ENCODE measurements around the gene DYRK2. TPM values are rescaled to one million over a fixed set of nuclear protein-coding genes. Genes with fewer than 3 reads are reported as not detected.

Gene DYRK2
- total RNA-seq, 1 donor = 125 TPM

DNA sequence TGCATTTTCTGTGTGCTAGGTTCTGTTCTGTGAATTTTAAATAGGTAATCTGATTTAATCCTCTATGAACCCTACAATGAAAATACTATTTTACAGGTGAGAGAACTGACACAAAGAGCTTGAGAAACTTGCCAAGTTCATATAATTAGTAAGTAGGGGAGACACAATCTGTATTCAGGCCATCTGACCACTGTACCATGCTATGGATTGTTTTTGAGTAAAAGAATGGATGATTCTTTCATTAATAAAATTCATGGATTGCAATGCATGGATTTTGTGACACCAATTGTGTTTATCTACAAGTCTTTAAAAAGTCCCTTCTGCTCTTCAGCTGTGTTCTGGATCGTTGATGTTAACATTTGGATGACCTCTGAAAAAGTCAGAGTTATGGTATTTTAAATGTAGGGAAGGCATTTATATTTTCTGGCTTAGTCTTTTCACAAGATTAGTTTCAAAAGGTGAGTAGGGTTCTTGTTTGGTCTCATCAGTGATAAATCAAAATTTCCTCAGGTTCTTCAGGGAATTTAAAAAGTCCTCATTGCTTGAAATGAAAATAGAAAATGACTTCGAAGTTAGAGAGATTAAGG, 15.4 kb upstream of the DYRK2 start:
- Histone ChIP-seq H3K4me1 (ENCODE audit: insufficient read depth, low read length) (peaks cover 46% of the 10 kb centered on the region), H3K4me3 (ENCODE audit: low read length) (no peak overlapping the region), H3K27me3 (ENCODE audit: insufficient read depth, low read length) (no peaks in the 10 kb centered on the region), H3K9me3 (ENCODE audit: low read depth, low read length) (no peaks in the 10 kb centered on the region)

DNA sequence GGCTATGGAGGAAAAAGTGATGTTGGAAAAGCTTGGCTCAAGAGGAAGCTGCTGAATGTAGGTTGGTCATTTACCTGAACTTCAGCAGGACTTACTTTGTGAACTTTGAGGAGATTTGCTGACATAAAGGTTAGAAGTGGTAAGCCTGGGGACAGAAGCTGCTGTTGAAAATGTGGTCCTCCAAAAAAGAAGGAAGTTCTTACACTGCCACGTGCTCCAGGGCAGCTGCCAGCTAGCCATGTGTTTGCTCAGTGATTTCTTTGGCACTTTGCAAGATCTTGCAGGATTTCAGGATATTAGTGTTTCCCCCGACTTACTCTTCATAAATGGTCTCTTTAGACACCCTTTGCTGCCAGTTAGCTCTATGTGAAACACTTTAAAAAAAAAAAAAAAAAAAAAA, 14.8 kb upstream of the DYRK2 start:
- H3K4me1 ChIP-seq (ENCODE audit: insufficient read depth, low read length) = peaks cover 45% of the 10 kb centered on the region
- H3K27me3 ChIP-seq (ENCODE audit: insufficient read depth, low read length) = no peaks in the 10 kb centered on the region
- H3K9me3 ChIP-seq (ENCODE audit: low read depth, low read length) = no peaks in the 10 kb centered on the region
- H3K4me3 ChIP-seq (ENCODE audit: low read length) = no peak overlapping the region

DNA sequence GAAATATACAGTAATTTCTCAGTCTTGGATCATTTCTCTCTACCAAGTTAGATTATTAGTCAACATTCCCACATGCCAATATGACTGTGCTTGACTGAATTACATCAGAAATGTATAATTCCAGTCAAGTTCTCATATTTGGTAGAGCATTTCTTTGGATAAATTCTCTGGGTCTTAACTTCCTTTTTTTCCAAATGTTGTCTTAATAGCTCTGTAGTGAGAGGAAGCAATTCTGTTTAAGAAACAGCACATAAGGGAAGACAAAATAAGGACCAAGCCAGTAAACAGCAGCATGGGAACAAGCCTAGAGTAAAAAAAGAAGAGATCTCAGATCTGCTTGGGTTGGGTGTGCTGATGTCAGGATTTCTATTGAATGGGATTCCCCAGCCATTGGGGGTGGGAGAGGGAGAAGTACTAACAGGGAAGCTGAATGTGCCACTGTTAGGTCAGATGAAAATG, 14.2 kb upstream of the DYRK2 start:
- H3K4me3 ChIP-seq (ENCODE audit: low read length) = no peak overlapping the region
- no peaks in the 10 kb centered on the region for H3K9me3 ChIP-seq (ENCODE audit: low read depth, low read length)
- H3K4me1 ChIP-seq (ENCODE audit: insufficient read depth, low read length) = peaks cover 39% of the 10 kb centered on the region
- H3K27me3 ChIP-seq (ENCODE audit: insufficient read depth, low read length) = no peaks in the 10 kb centered on the region

DNA sequence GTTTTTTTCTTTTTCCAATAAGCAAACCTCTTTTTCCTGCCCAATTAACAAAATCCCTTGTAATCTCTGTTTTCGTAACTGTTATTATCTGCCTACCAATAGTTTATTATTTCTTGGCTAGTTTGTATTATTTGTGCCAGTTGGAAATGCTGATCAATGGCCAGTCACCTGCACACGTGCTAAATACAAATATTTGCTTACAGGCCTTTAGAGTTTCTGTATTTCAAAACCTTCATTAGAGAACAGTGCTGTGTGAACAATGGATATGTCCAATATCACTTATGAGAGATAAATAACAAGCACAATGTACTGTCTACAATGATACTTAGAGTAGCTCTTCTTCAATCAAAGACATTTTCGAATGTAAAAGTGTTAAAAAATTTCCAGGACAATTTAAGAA, 10.8 kb upstream of the DYRK2 start:
- H3K4me1 ChIP-seq (ENCODE audit: insufficient read depth, low read length) = peaks cover 14% of the 10 kb centered on the region
- no peaks in the 10 kb centered on the region for H3K27me3 ChIP-seq (ENCODE audit: insufficient read depth, low read length)
- H3K4me3 ChIP-seq (ENCODE audit: low read length) = no peak overlapping the region
- no peaks in the 10 kb centered on the region for H3K9me3 ChIP-seq (ENCODE audit: low read depth, low read length)

- H3K9me3 ChIP-seq (ENCODE audit: low read depth, low read length) = no peaks in the 10 kb centered on the region
- H3K27me3 ChIP-seq (ENCODE audit: insufficient read depth, low read length) = no peaks in the 10 kb centered on the region
- no peak overlapping the region for H3K4me3 ChIP-seq (ENCODE audit: low read length)
- peaks cover 11% of the 10 kb centered on the region for H3K4me1 ChIP-seq (ENCODE audit: insufficient read depth, low read length)
These were observed 9.9 kb upstream of the DYRK2 start for GRCh38 chr12:67638694-67639093.

DNA sequence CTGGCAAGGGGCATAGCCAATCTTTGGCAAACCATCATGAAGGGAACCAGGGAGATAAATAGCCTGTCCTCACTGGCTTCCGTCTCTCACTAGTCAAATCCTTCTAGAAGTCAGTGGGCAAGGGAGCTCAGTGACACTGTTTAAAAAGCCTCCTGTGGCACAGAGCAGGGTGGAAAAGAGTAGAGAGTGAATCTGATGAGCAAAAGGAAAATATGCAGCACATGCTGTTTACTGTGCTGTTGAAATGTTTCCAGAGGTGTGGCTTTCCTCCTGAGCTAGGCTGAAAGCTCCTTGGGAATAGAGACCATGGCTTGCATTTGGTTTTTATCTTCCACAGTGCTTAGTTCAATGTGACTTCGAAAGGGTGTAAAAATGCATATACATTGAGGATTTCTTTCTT, 7.7 kb upstream of the DYRK2 start:
- Histone ChIP-seq H3K4me3 (ENCODE audit: low read length) (no peak overlapping the region), H3K27me3 (ENCODE audit: insufficient read depth, low read length) (no peaks in the 10 kb centered on the region), H3K4me1 (ENCODE audit: insufficient read depth, low read length) (no peaks in the 10 kb centered on the region), H3K9me3 (ENCODE audit: low read depth, low read length) (no peaks in the 10 kb centered on the region)

DNA sequence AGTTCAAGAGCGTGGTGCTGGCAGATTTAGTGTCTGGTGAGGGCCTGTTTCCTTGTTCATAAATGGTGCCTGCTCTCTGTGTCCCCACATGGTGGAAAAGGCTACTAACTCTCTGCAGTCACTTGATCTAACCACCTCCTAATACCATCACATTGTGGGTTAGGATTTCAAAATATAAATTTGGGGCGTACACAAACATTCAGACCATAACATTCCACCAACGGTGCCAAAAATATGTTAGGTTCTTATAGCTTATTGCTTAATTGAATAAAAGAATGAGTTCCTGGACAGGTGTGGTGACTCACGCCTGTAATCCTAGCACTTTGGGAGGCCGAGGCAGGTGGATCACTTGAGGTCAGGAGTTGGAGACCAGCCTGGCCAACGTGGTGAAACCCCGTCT, 3.4 kb upstream of the DYRK2 start:
- H3K27me3 ChIP-seq (ENCODE audit: insufficient read depth, low read length) = no peaks in the 10 kb centered on the region
- H3K9me3 ChIP-seq (ENCODE audit: low read depth, low read length) = no peaks in the 10 kb centered on the region
- no peak overlapping the region for H3K4me3 ChIP-seq (ENCODE audit: low read length)
- H3K4me1 ChIP-seq (ENCODE audit: insufficient read depth, low read length) = peaks cover 12% of the 10 kb centered on the region

DNA sequence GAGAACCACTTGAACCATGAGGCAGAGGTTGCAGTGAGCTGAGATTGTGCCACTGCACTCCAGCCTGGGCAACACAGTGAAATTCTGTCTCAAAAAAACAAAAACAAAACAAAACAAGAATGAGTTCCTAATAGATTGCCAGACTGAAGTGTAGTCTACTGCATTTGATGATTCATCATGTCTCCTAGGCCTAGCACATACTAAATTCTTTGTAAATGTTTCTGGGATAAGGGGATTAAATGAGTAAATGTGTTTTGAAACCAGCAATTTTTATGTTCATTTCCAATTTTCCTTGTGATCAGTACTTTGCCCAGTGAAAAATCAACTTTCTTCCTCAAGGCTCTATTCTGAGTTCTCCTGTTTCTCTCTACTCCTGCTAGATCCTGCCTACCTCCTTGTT, 2.9 kb upstream of the DYRK2 start:
- Histone ChIP-seq H3K4me3 (ENCODE audit: low read length) (no peak overlapping the region), H3K4me1 (ENCODE audit: insufficient read depth, low read length) (peaks cover 17% of the 10 kb centered on the region), H3K9me3 (ENCODE audit: low read depth, low read length) (no peaks in the 10 kb centered on the region), H3K27me3 (ENCODE audit: insufficient read depth, low read length) (no peaks in the 10 kb centered on the region)

DNA sequence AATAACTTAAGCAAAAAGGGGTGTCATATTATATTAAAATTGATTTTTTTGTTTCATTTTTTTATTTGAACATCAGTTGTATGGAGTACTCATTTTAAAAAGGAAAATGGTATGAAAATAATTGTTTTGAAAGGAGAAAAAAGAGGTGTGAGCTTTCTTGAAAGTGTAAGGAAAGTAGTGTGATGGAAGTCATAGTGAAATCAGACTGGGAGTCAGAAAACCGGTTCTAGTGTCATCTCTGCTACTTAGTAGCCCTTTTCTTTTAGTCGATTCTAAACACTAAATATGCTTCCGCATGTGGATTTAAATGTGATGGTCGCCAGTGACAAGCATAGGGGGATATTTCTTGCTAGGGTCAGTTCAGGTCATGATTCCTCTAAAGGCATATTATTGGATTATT, 1.8 kb upstream of the DYRK2 start:
- no peak overlapping the region for H3K4me3 ChIP-seq (ENCODE audit: low read length)
- no peaks in the 10 kb centered on the region for H3K27me3 ChIP-seq (ENCODE audit: insufficient read depth, low read length)
- H3K4me1 ChIP-seq (ENCODE audit: insufficient read depth, low read length) = peaks cover 25% of the 10 kb centered on the region
- H3K9me3 ChIP-seq (ENCODE audit: low read depth, low read length) = no peaks in the 10 kb centered on the region

DNA sequence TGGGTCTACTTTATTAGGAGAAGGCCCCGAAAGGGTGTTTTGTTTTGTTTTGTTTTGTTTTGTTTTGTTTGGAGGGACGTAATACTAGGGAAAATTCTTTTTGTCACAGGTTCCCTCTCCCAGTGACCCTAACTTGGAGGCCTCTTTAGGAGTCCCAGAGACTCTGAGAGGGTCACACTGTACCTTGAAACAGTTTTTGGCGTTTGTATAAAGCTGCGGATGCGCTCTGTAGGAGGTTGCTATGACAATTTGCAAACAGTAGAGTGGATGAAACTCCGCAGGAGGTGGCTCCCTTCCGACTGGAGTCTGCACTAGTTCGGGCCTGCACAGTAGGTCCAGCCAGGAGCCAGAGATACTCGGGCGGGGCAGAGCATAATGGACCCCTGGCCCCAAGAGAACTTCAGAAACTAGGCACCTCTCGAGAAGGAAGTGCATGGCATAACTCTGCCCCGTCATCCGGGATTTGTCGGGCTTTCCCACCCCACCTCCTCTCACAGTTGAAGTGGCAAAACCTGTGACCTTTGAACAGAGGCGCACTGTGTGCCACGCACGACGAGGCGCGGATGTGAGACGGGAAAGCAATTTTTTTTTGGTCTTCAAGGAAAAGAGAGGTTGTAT, 1.3 kb upstream of the DYRK2 start:
- Histone ChIP-seq H3K27me3 (ENCODE audit: insufficient read depth, low read length) (no peaks in the 10 kb centered on the region), H3K9me3 (ENCODE audit: low read depth, low read length) (no peaks in the 10 kb centered on the region), H3K4me3 (ENCODE audit: low read length) (peak overlapping the region; percentile 63), H3K4me1 (ENCODE audit: insufficient read depth, low read length) (peaks cover 25% of the 10 kb centered on the region)

DNA sequence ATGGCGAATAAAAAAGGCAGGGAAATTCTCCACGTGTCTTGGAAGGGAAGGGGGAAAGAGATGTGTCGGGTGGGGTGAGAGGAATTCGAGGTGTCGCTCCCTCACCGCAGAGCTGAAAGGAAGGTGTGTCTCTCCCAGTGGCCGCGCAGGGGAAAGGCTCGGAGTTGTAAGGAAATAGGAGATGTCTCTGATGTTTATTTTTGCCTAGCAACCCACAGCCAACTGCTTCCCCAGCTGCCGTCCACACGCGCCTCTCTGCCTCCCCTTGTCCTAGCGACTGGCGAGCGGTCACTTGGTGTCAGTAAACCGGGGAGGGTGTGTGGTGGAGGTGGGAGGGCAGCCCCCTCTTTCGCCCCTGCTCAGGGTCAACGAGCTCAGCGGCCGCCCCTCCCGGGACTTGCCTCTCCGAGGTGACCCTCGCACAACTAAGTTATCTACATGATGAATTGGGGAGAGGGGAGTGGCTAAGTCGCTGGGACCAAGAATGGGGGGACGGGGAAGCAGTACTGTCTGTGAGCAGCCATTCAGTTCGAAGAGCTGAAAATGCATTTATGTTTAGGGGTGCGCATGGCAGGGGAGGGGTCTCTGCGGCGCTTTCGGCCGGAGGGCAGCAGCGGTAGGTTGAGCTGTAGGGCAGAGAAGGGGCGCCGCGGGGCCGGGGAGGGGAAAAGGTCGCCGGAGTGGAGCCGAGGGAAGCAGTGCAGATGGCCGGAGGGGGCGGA, 585 bp upstream of the DYRK2 start:
- H3K9me3 ChIP-seq (ENCODE audit: low read depth, low read length) = no peaks in the 10 kb centered on the region
- peaks cover 28% of the 10 kb centered on the region for H3K4me1 ChIP-seq (ENCODE audit: insufficient read depth, low read length)
- peak overlapping the region; percentile 63 for H3K4me3 ChIP-seq (ENCODE audit: low read length)
- H3K27me3 ChIP-seq (ENCODE audit: insufficient read depth, low read length) = no peaks in the 10 kb centered on the region

DNA sequence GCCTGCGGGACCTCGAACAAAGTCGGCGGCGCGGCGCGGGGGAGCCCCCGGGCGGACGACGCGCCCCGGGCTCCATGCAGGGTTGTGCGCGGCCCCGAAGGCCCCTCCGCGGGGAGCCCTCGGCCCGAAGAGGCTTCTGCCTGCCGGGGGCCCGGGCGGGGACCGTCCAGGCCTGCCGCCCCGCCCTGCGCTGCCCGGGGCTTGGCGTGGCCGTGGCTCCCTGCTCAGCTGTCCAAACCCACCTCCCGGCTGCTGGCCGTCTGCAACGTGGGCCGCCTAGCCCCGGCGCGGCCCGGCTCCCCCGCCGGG, 670 bp downstream of the DYRK2 start:
- Histone ChIP-seq H3K4me3 (ENCODE audit: low read length) (peak overlapping the region; percentile 79), H3K9me3 (ENCODE audit: low read depth, low read length) (no peaks in the 10 kb centered on the region)

DNA sequence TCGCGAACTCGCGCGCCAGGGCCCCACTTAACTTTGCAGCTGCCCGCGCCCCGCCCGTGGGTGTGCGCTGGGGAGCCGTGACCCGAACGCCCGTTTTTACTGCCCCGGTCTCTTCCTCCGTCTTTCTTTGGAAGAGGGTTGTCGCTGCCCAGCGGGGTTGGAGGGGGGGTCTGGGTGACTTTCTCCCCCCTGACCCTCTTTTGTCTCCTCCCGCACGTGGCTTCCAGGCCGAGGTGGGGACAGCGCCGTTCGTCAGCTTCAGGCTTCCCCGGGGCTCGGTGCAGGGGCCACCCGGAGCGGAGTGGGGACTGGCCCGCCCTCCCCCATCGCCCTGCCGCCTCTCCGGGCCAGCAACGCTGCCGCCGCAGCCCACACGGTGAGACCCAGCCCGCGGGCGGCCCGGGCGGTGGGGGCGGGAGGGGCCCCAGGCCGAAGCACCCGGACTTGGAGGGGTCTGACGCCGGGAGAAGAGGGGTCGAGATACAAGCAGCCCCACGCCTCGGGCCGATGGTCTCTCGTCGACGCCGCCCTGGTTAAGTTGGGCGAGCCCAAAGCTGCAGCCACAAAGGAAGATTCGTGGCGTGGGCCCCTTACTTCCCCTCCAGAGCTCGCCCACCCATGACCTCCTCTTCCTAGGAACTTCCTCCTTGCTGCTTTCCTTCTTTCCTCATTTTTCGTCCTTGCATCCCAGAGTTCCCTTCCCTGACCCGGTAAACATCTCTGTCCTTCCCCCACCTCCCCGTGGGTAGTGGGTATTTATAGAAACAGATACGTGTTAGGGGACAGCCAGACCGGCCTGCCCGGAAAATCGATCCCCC, 1.2 kb downstream of the DYRK2 start:
- Histone ChIP-seq H3K9me3 (ENCODE audit: low read depth, low read length) (no peaks in the 10 kb centered on the region), H3K4me1 (ENCODE audit: insufficient read depth, low read length) (peaks cover 40% of the 10 kb centered on the region), H3K4me3 (ENCODE audit: low read length) (peak overlapping the region; percentile 79), H3K27me3 (ENCODE audit: insufficient read depth, low read length) (no peaks in the 10 kb centered on the region)

More for the DNA sequence above, 670 bp downstream of the DYRK2 start:
- no peaks in the 10 kb centered on the region for H3K27me3 ChIP-seq (ENCODE audit: insufficient read depth, low read length)
- peaks cover 34% of the 10 kb centered on the region for H3K4me1 ChIP-seq (ENCODE audit: insufficient read depth, low read length)

DNA sequence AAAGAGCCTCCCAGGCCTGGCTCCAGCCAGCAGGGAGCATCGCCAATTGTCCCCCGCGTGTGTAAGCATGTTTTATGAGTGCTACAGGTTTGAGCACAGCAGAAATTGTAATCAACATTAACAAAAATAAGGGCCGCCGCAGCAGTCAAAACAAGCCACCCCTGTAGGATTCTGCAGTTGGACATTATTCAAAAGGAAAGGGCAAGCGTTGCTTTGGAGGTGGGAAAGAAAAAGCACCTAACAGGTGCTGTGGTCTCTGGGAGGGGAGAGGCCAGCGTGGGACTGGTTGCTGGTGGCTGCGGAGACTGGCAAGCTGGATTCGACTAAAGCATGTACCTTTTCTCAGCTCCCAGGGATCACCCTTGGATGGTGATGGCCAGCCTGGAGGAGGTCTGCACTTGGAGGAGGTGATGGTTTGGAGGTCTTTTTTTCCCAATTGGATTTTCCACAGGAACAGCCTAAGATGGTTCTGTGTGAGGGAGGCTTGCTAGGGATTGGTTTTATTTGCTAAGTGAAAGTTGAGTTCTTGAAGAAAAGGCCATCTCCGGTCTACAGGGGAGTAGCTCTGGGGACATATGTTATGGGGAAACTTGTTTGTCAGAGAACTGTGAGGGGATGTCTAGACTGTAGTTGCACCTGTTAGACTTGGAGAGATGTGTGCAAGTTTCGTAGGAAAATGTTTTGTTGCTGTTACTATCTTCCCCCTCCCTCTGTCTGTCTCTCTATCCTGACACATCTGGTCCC, 2.0 kb downstream of the DYRK2 start:
- H3K4me3 ChIP-seq (ENCODE audit: low read length) = peak overlapping the region; percentile 79
- peaks cover 41% of the 10 kb centered on the region for H3K4me1 ChIP-seq (ENCODE audit: insufficient read depth, low read length)
- no peaks in the 10 kb centered on the region for H3K9me3 ChIP-seq (ENCODE audit: low read depth, low read length)
- no peaks in the 10 kb centered on the region for H3K27me3 ChIP-seq (ENCODE audit: insufficient read depth, low read length)
